ENCODE measurements around the gene ATRIP.
"Not testable (repeated sequence)": the region's sequence is repeated elsewhere in the genome, so short reads cannot be mapped to it uniquely, and the experiment has no call there.

ATRIP gene

DNA sequence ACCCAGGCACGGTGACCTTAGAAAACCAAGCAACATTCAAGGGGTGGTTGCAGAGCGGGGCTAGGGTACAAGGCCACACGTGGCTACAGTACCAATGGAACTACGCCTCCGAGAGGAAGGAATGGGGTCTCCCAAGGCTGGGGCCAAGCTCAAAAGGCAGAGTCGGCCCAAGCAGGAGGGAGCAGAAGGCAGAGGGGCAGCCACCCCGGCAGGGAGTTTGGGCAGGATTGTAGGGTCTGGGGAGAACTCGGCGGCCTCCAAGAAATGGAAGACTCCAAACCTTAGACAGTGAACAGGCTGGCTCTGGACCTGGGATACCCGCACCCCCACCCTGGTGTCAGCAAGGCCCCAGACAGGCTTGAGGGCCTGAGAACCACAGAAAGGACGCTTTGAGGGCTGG, 28.7 kb downstream of the ATRIP start:
- no peak overlapping the region for H3K4me3 ChIP-seq (ENCODE audit: low read depth, low read length)
- ChIA-PET POLR2A (no interaction called here), CTCF (interaction anchor here (3.1 to 3.9 kb wide), 2 partner anchors 16 to 73 kb away, joined by 10 to 30 read pairs; no protein-coding TSS in a partner anchor)
- DNase-seq (ENCODE audit: low read depth, low spot score): no peak
- TF ChIP-seq, protein P1, sequence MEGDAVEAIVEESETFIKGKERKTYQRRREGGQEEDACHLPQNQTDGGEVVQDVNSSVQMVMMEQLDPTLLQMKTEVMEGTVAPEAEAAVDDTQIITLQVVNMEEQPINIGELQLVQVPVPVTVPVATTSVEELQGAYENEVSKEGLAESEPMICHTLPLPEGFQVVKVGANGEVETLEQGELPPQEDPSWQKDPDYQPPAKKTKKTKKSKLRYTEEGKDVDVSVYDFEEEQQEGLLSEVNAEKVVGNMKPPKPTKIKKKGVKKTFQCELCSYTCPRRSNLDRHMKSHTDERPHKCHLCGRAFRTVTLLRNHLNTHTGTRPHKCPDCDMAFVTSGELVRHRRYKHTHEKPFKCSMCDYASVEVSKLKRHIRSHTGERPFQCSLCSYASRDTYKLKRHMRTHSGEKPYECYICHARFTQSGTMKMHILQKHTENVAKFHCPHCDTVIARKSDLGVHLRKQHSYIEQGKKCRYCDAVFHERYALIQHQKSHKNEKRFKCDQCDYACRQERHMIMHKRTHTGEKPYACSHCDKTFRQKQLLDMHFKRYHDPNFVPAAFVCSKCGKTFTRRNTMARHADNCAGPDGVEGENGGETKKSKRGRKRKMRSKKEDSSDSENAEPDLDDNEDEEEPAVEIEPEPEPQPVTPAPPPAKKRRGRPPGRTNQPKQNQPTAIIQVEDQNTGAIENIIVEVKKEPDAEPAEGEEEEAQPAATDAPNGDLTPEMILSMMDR (IDR thresholded peaks at IDR 0.05; ENCODE audit: insufficient read depth, low read length, missing control alignments): no peak

DNA sequence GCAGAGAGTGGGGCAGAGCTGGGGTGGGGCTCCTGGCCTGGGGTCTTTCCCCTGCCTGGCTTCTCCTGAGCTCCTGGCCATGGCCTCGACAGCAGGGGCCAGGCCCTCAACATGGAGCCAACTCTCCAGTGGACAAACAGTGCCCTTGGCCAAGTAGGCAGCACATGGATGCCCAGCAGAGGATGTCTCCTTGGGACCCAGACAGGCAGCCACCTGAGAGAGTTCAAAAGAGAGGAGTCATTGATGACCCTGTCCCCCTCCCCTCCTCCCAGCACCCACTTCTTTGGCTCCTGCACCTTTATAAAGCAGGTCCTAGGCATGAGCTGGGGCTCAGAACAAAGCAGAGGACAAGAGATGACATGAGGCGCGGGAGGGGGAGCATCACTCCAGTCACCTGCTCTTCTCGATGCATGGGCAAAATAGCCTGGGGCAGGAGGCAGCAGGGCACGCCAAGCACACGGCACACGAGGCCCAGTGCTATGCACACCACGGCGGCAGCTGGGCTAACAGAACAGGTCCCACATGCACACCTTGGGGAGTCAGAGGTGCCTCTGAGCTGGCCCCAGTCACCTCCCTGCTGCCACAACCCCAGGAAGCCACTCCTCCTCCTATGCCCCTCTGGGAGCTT, 30.0 kb downstream of the ATRIP start:
- no peak for DNase-seq (ENCODE audit: low read depth, low spot score)
- CTCF ChIA-PET: no interaction called here
- H3K4me3 ChIP-seq (ENCODE audit: low read depth, low read length): no peak overlapping the region
- POLR2A ChIA-PET: no interaction called here
- TF ChIP-seq, protein P1 (IDR thresholded peaks at IDR 0.05; ENCODE audit: insufficient read depth, low read length, missing control alignments): no peak

GRCh38 chr3:48477959-48478520, 31.5 kb downstream of the ATRIP start:
- TF ChIP-seq, protein P1 (IDR thresholded peaks at IDR 0.05; ENCODE audit: insufficient read depth, low read length, missing control alignments): no peak
- ChIA-PET POLR2A (no interaction called here), CTCF (no interaction called here)
- no peak for DNase-seq (ENCODE audit: low read depth, low spot score)
- H3K4me3 ChIP-seq (ENCODE audit: low read depth, low read length): no peak overlapping the region

GRCh38 chr3:48478626-48479555, 32.4 kb downstream of the ATRIP start:
- CTCF ChIA-PET: no interaction called here
- no peak for DNase-seq (ENCODE audit: low read depth, low spot score)
- POLR2A ChIA-PET: no interaction called here
- H3K4me3 ChIP-seq (ENCODE audit: low read depth, low read length): no peak overlapping the region
- TF ChIP-seq, protein P1 (IDR thresholded peaks at IDR 0.05; ENCODE audit: insufficient read depth, low read length, missing control alignments): no peak

- CTCF ChIA-PET; H3K4me3 ChIP-seq (ENCODE audit: low read depth, low read length); POLR2A ChIA-PET; DNase-seq (ENCODE audit: low read depth, low spot score): not testable (repeated sequence)
Observed at GRCh38 chr3:48480891-48481290, 34.4 kb downstream of the ATRIP start.

DNA sequence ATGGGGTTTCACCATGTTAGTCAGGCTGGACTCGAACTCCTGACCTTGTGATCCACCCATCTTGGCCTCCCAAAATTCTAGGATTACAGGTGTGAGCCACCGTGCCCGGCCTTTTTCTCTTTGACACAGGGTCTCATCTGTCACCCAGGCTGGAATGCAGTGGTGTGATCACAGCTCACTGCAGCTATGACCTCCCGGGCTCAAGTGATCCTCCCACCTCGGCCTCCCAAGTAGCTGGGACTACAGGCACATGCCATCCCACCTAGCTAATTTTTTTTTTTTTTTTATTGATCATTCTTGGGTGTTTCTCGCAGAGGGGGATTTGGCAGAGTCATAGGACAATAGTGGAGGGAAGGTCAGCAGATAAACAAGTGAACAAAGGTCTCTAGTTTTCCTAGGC, 36.3 kb downstream of the ATRIP start:
- H3K4me3 ChIP-seq (ENCODE audit: low read depth, low read length); POLR2A ChIA-PET; DNase-seq (ENCODE audit: low read depth, low spot score): not testable (repeated sequence)
- CTCF ChIA-PET: interaction anchor here (0.8 to 1.4 kb wide), 3 partner anchors 11 to 82 kb away, joined by 3 read pairs; no protein-coding TSS in a partner anchor

DNA sequence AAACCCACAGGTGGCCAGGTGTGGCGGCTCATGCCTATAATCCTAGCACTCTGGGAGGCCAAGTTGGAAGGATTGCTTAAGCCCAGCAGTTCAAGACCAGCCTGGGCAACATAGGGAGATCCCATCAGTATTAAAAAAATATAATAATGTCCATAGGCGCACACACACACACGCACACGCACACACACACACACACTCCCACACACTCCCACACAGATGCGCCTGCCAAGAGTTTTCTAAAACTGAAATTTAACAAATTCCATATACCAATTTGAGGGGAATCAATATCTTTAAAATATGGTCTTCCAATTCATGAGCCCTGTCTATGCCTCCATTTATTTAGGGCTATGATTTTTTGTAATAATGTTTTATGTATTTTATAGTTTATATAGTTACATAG, 40.4 kb downstream of the ATRIP start:
- no peak overlapping the region for H3K4me3 ChIP-seq (ENCODE audit: low read depth, low read length)
- TF ChIP-seq, protein P1 (IDR thresholded peaks at IDR 0.05; ENCODE audit: insufficient read depth, low read length, missing control alignments): no peak
- ChIA-PET POLR2A (no interaction called here), CTCF (no interaction called here)
- no peak for DNase-seq (ENCODE audit: low read depth, low spot score)
